Activated CD4-positive, alpha-beta T cell treated with anti-CD3 and anti-CD28 coated beads for 4 hours (primary cell): ENCODE data around the gene CSGALNACT2.
"Not testable (repeated sequence)": the region's sequence is repeated elsewhere in the genome, so short reads cannot be mapped to it uniquely, and the experiment has no call there.

ENCODE experiments used
- DNase-seq, 2 donors: peaks; one replicate each; pipeline ENCODE4 v3.0.0-alpha.2; 2020

The CSGALNACT2 gene

GRCh38 chr10:43153901-43154300 is 15.7 kb downstream of the CSGALNACT2 start:
- DNase-seq = no peak

DNA sequence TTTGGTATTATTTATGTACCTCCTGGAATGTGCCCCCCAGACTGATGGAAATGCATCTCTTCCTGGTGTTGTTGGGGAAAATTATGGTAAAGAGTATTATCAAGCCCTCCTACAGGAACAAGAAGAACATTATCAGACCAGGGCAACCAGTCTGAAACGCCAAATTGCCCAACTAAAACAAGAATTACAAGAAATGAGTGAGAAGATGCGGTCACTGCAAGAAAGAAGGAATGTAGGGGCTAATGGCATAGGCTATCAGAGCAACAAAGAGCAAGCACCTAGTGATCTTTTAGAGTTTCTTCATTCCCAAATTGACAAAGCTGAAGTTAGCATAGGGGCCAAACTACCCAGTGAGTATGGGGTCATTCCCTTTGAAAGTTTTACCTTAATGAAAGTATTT is 17.0 kb downstream of the CSGALNACT2 start:
- no peak for DNase-seq

DNA sequence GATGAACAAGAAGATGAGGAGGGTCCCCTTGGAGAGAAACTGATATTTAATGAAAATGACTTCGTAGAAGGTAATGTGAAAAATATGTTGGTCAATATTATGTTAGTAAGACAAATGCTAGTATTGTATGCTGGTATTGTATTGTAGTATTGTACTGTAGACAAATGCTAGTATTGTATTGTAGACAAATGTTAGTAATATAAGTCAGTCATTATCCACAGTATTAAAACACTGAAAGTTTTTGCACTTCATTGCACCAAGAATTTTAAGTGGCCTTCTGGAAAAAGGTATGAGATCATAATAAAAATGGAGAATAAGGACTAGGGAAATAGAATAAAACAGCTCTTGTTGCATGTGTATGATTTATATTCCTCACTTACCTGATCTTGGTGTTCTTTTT is 17.5 kb downstream of the CSGALNACT2 start:
- DNase-seq = no peak

- DNase-seq = no peak
Observed at GRCh38 chr10:43156590-43157341, 18.5 kb downstream of the CSGALNACT2 start.

DNA sequence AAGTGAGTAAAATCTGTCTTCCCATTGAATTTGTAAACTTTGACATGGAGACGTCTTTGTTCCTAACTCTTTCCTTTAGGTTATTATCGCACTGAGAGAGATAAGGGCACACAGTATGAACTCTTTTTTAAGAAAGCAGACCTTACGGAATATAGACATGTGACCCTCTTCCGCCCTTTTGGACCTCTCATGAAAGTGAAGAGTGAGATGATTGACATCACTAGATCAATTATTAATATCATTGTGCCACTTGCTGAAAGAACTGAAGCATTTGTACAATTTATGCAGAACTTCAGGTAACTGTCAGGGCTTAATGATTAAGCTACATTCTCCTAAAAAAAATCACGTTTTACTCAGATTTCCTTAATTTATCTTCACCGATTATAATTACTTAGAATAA is 20.4 kb downstream of the CSGALNACT2 start:
- no peak for DNase-seq

DNA sequence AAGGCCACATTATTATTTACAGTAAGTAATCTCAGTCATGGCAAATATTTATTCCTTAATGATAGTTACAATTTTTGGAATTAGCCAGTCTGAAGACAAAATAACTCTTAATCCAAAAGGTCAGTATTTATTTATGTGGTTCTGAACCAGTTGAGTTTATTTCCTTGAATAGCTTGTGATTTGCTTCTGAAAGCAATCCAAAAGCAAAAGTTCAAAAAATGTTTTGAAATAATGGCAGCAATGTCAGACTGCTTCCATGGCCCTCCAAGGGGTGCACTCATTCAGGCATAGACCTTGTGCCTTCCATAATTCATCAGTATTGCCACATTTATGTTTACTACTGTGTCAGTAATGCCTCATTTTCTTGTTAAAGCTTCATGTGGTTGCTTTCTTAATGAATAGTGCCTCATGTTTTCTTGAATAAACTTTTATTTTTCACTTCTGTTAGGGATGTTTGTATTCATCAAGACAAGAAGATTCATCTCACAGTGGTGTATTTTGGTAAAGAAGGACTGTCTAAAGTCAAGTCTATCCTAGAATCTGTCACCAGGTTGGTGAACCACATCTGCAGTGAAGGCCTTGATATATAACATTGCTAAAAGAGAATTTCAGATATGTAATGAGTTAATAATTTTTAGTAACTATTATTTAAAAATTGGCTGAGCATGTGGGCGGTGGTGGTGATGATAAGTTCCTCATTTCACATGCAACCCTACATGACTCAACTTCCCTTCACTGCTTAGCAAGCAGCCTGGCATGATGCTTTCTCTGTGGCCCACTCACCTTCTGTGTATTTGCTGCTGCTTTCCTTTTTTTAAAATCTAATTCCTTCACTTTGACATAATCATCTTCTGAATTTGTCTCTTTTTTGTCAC is 22.0 kb downstream of the CSGALNACT2 start:
- DNase-seq = peak; percentile 21 to 32

GRCh38 chr10:43160921-43161255 is 22.6 kb downstream of the CSGALNACT2 start:
- no peak for DNase-seq

- DNase-seq = no peak
Observed at GRCh38 chr10:43162604-43163003, 24.4 kb downstream of the CSGALNACT2 start.

- DNase-seq = no peak
Observed at GRCh38 chr10:43166207-43166879, 28.1 kb downstream of the CSGALNACT2 start.

GRCh38 chr10:43166880-43167497 is 28.7 kb downstream of the CSGALNACT2 start:
- no peak for DNase-seq

- DNase-seq = no peak
Observed at GRCh38 chr10:43167498-43167889, 29.2 kb downstream of the CSGALNACT2 start.

DNA sequence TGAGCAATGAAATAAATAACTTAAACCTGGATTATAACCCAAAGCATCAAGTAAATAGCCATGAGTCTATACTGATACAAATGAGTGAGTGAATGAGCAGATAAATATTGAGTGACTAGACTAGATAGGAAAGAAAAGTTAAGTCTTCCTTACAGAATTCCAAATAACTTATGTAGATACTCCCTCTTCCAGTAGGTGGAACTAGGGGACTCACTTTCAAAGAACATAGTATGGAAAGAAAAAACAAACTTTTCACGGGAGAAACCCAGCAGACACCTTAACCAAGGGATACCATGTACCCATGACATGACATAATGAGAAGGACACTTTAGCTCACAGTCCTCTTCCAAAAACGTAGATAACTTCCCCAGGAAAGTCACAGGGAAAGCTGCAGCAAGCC is 32.2 kb downstream of the CSGALNACT2 start:
- no peak for DNase-seq

- no peak for DNase-seq
Observed at GRCh38 chr10:43172645-43173044, 34.4 kb downstream of the CSGALNACT2 start.

- no peak for DNase-seq
Observed at GRCh38 chr10:43173120-43173519, 34.9 kb downstream of the CSGALNACT2 start.

GRCh38 chr10:43174969-43175368 is 36.7 kb downstream of the CSGALNACT2 start:
- no peak for DNase-seq

DNA sequence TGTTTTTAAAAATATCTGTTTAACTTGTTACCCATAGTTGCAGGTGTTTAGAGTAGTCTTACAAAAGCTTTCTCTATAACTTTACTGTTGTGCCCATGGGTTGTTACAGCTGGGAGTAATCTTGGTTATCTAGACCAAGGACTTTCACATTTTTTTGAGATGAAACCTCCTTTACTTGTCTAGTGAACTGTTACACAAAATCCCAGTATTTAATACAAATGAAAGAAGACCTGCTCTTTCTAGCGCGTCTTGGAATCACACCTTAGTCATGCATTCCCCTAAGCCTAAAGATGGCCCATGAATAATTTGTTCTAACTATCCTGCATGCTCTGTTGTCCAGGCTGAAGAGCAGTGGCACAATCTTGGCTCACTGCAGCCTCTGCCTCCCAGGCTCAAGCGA is 38.0 kb downstream of the CSGALNACT2 start:
- no peak for DNase-seq

DNA sequence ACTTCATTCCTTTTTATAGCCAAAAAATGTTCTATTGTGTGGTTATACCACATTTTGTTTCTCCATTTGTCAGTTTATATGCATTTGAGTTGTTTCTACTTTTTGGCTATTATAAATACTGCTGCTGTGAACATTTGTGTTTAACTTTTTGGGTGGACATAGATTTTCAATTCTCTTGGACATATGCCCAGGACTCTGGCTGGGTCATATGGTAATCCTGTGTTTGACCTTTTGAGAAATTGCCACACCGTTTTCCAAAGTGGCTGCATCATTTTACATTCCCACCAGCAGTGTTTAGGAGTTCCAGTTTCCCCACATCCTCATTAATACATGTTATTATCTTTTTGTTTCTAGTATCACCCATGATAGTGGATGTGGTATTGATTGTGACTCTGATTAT is 39.4 kb downstream of the CSGALNACT2 start:
- DNase-seq = no peak

GRCh38 chr10:43181146-43181545 is 42.9 kb downstream of the CSGALNACT2 start:
- no peak for DNase-seq

- not testable (repeated sequence) for DNase-seq
Observed at GRCh38 chr10:43183764-43184163, 45.5 kb downstream of the CSGALNACT2 start.

DNA sequence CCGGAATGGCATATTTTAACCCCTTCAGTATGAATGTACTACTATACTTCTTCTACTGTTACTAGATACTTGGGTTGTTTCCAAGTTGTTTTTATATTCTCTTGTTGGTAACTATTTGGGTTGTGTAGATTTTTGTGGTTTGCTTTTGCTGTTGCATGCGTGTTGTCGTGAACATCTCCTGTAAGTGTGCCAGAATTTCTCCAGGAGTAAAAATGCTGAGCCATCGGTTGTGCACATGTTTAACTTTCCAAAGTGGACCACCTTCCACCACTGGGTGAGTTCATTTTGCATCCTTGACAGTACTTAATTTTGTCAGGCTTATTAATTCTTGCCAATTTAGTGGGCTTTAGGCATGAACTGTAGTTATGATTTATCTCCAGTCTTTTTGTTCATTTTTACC is 47.9 kb downstream of the CSGALNACT2 start:
- no peak for DNase-seq

- no peak for DNase-seq
Observed at GRCh38 chr10:43187213-43187612, 49.0 kb downstream of the CSGALNACT2 start.

GRCh38 chr10:43188702-43189101 is 50.5 kb downstream of the CSGALNACT2 start:
- no peak for DNase-seq

GRCh38 chr10:43190289-43190688 is 52.0 kb downstream of the CSGALNACT2 start:
- DNase-seq = no peak
